Inflammatory macrophage treated with lipopolysaccharide for 1 hour (primary cell): Measurements from ENCODE around the gene SERINC1.
"Not testable (repeated sequence)": the region's sequence is repeated elsewhere in the genome, so short reads cannot be mapped to it uniquely, and the experiment has no call there.

ENCODE experiments used
- DNase-seq, 2 donors: peaks; one replicate each; pipeline ENCODE4 v3.0.0-alpha.2; 2020 to 2022

SERINC1 gene

GRCh38 chr6:122471107-122472021, at the start of gene SERINC1:
Gene SERINC1, minus strand, starts transcription at chr6:122471807. Its CDS starts 70 bp downstream, at chr6:122471737.
- DNase-seq = peak; percentile 94 to 97

GRCh38 chr6:122511193-122511924, 39.8 kb upstream of the SERINC1 start:
- no peak for DNase-seq

- DNase-seq = not testable (repeated sequence)
These were observed 33.6 kb upstream of the SERINC1 start for GRCh38 chr6:122505170-122505569.

GRCh38 chr6:122501475-122501874, 29.9 kb upstream of the SERINC1 start:
- no peak for DNase-seq

GRCh38 chr6:122495612-122496011, 24.0 kb upstream of the SERINC1 start:
- no peak for DNase-seq

GRCh38 chr6:122494665-122495272, 23.2 kb upstream of the SERINC1 start:
- no peak for DNase-seq

GRCh38 chr6:122491919-122492555, 20.4 kb upstream of the SERINC1 start:
- peak; percentile 46 to 85 for DNase-seq

GRCh38 chr6:122490607-122491006, 19.0 kb upstream of the SERINC1 start:
- DNase-seq = no peak

GRCh38 chr6:122484760-122485159, 13.2 kb upstream of the SERINC1 start:
- peak; percentile 16 to 30 for DNase-seq

- no peak for DNase-seq
These were observed 11.1 kb upstream of the SERINC1 start for GRCh38 chr6:122482750-122483080.

GRCh38 chr6:122476131-122476530, 4.5 kb upstream of the SERINC1 start:
- peak; percentile 26 to 55 for DNase-seq

- no peak for DNase-seq
These were observed 374 bp upstream of the SERINC1 start for GRCh38 chr6:122472022-122472340.

GRCh38 chr6:122461885-122462284, 9.7 kb downstream of the SERINC1 start:
- no peak for DNase-seq

GRCh38 chr6:122459865-122460416, 11.7 kb downstream of the SERINC1 start:
- DNase-seq = not testable (repeated sequence)

GRCh38 chr6:122459240-122459639, 12.4 kb downstream of the SERINC1 start:
- no peak for DNase-seq

GRCh38 chr6:122458087-122458486, 13.5 kb downstream of the SERINC1 start:
- DNase-seq = no peak

GRCh38 chr6:122455116-122455515, 16.5 kb downstream of the SERINC1 start:
- not testable (repeated sequence) for DNase-seq

GRCh38 chr6:122454673-122455072, 16.9 kb downstream of the SERINC1 start:
- DNase-seq = no peak

GRCh38 chr6:122452509-122452908, 19.1 kb downstream of the SERINC1 start:
- no peak for DNase-seq

- DNase-seq = no peak
These were observed 22.5 kb downstream of the SERINC1 start for GRCh38 chr6:122449069-122449468.

GRCh38 chr6:122445274-122445673, 26.3 kb downstream of the SERINC1 start:
- no peak for DNase-seq

- no peak for DNase-seq
These were observed 32.6 kb downstream of the SERINC1 start for GRCh38 chr6:122438975-122439374.

GRCh38 chr6:122432816-122433215, 38.8 kb downstream of the SERINC1 start:
- no peak for DNase-seq
